Ovary (tissue), 9 donors: ENCODE data around the gene TMUB2. TPM values are rescaled to one million over a fixed set of nuclear protein-coding genes. Genes with fewer than 3 reads are reported as not detected.

Experiments used
- DNase-seq, 5 donors: peaks; one replicate each; pipeline ENCODE4 v3.0.0-alpha.2; 2019 to 2020
- H3K27ac ChIP-seq, 2 donors: fragments of 200-600 bp; one replicate each; pipeline versions ENCODE4 v1.5.1 to v1.8.0; 2019 to 2022
- H3K27me3 ChIP-seq: fragments of 200-600 bp; one replicate; pipeline ENCODE4 v1.8.0; 2022
- H3K36me3 ChIP-seq: fragments of 200-600 bp; sonication (generic); one replicate; pipeline ENCODE4 v1.5.1; 2019
- H3K4me1 ChIP-seq: one replicate; pipeline ENCODE4 v1.8.1; 2013; ENCODE audit warnings: mild to moderate bottlenecking, moderate library complexity; ENCODE audit not compliant: insufficient read depth
- H3K4me3 ChIP-seq: fragments of 200-600 bp; sonication (generic); one replicate; pipeline ENCODE4 v1.5.1; 2017
- H3K9me3 ChIP-seq, 2 donors: fragments of 200-600 bp in 1 of 2; sonication (generic) in 1 of 2; one replicate each; pipeline versions ENCODE4 v1.5.1 to v1.8.1; 2013 to 2019; ENCODE audit warnings: mild to moderate bottlenecking in 1 of 2, moderate library complexity in 1 of 2
- EP300 ChIP-seq: sonication (generic); formaldehyde crosslinking; IDR thresholded peaks from one replicate; pipeline ENCODE4 v1.6.1; 2017; ENCODE audit warnings: antibody characterized with exemption
- POLR2A ChIP-seq: fragments of 450-650 bp; IDR thresholded peaks from one replicate; pipeline ENCODE4 v1.6.1; 2017; ENCODE audit warnings: antibody characterized with exemption, mild to moderate bottlenecking, moderate library complexity
- WGBS, 3 donors: extraction: QIAGEN DNeasy Blood & Tissue Kit in 1 of 3; methylation state at CpG; one replicate each; pipeline versions ENCODE4 v1.1.5 to v1.1.7; 2013 to 2017; 5-methylcytosine and 5-hydroxymethylcytosine counted together
- intact Hi-C, 4 donors: fragments of 100-400 bp; cut with DNase I; formaldehyde crosslinking; loops; one replicate each; pipeline versions ENCODE4 v1.11.0 to v1.15.1; 2022 to 2023
- polyA plus RNA-seq, 2 donors: library from polyadenylated mRNA; stranded (reverse); fragments of 200-250 nt in 1 of 2; fragments of 350-450 nt in 1 of 2; fragmentation: Illumina TruSeq in 1 of 2; extraction: RNeasy Lipid Tissue Mini Kit (QIAGEN cat#74804) in 1 of 2; gene quantifications; one replicate each; pipeline ENCODE4 v1.2.3, GENCODE V29; 2013 to 2014
- total RNA-seq, 7 donors: library from RNA; depleted of rRNA in 2 of 7; stranded (reverse); fragments of >200 nt in 2 of 7; fragmentation: NEBNext Ultra II Directional in 3 of 7; extraction: Animal tissue kit (Norgen Biotek cat#: 25700) in 3 of 7; gene quantifications; one replicate each; pipeline versions ENCODE4 v1.1.0 to v1.2.4, GENCODE V29; 2016 to 2023
- TF ChIP-seq, protein P1 (sequence below), 3 donors: fragments of 450-650 bp in 2 of 3; fragments of 200-600 bp in 1 of 3; IDR thresholded peaks; one replicate each; pipeline versions ENCODE4 v1.5.1 to v1.8.0; 2016 to 2022; ENCODE audit warnings: antibody characterized with exemption in 3 of 3, mild to moderate bottlenecking in 1 of 3
- donor health status: DM: no; HTN: no; CAD: no; lungs with moderate emphysema.
- donor health status: DM: no; HTN: no; CAD: no.
- donor health status: Bipolar disorder and iron deficiency.
- donor health status: DM: yes; HTN: yes; CAD: no.
- donor health status: DM: no; HTN: no; CAD: no.
- donor health status: DM: yes; HTN: yes; CAD: no.

TMUB2 gene
- total and polyA plus RNA-seq, 9 donors, result 18.7 to 37.0 (median 28.6) TPM

DNA sequence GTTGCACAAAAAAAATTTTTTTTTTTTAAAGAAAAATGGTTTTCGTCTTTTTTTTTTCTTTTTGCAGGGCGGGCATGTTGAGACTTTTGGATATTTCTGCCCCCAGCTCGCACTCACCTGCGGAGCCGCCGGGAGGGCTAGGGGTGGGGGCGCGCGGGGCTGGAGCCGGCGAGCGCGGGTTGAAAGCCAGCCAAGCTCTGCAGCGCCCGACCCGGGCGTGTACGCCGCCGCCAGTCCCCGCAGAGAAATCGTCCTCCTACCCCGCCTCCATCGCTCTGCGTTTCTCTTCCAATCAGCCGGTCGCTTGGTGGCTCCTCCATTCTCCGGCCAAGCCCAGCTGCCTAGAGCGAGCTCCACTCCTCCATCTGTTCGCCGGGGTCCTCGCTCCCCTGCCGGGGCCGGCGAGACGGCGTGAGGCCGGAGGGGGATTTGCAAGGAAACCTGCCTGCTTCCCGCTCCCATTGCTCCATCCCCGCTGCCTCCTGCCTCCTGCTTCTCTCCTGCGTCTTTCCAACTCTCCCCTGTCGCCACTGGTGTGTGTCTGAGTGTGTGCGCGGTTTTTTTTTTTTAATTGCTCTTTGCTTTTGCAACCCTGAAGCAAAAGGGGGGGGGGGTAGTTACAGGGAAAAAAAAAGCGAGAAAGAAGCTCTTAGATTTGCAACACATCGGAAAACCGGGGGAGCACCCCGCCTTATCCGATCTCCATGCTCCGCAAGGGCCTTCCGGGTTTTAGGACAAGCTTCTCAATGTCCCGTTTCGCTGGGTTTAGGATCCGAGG is 34.5 kb downstream of the TMUB2 start:
- intact Hi-C loops, result loop anchor here in 3 of 4 donors (2.0 to 5.0 kb wide), 3 partner anchors 86 to 106 kb away; partner anchors contain the start of genes SLC25A39 (in 2 of the 3) and RUNDC3A (in 1 of the 3)
- peak overlapping the region; percentile 94 for H3K4me3 ChIP-seq
- 0 to 2% (median 0%) methylated on average over 54 of the region's 54 CpGs for WGBS, 3 donors
- TF ChIP-seq POLR2A (no peak), EP300 (no peak)
- TF ChIP-seq, protein P1, sequence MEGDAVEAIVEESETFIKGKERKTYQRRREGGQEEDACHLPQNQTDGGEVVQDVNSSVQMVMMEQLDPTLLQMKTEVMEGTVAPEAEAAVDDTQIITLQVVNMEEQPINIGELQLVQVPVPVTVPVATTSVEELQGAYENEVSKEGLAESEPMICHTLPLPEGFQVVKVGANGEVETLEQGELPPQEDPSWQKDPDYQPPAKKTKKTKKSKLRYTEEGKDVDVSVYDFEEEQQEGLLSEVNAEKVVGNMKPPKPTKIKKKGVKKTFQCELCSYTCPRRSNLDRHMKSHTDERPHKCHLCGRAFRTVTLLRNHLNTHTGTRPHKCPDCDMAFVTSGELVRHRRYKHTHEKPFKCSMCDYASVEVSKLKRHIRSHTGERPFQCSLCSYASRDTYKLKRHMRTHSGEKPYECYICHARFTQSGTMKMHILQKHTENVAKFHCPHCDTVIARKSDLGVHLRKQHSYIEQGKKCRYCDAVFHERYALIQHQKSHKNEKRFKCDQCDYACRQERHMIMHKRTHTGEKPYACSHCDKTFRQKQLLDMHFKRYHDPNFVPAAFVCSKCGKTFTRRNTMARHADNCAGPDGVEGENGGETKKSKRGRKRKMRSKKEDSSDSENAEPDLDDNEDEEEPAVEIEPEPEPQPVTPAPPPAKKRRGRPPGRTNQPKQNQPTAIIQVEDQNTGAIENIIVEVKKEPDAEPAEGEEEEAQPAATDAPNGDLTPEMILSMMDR (IDR thresholded peaks at IDR 0.05), result no peak
- peaks cover 20% of the 10 kb centered on the region for H3K4me1 ChIP-seq
- H3K36me3 ChIP-seq, result no peaks in the 10 kb centered on the region
- DNase-seq, result peak; percentile 67 to 81 (median 76)
- no peaks in the 10 kb centered on the region for H3K9me3 ChIP-seq
- no peaks in the 10 kb centered on the region for H3K27me3 ChIP-seq
- H3K27ac ChIP-seq, result peak overlapping the region; percentile 87 to 99

DNA sequence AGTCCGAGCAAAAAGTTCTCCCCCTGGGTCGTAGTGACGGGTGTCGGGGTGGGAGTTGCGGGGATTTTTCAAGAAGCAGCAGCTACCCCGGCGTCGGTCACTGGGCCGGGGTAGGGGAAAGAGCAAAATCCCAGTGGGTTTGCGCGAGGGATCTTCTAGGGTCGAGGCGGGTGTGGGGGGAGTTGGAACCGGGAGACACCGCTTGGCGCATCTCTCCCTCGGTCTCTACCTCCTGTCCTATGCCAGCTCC is 35.0 kb downstream of the TMUB2 start:
- no peaks in the 10 kb centered on the region for H3K9me3 ChIP-seq
- TF ChIP-seq POLR2A (no peak), EP300 (no peak)
- TF ChIP-seq, protein P1 (IDR thresholded peaks at IDR 0.05), result no peak
- no peaks in the 10 kb centered on the region for H3K27me3 ChIP-seq
- no peaks in the 10 kb centered on the region for H3K36me3 ChIP-seq
- H3K27ac ChIP-seq, result peak overlapping the region; percentile 87 to 99
- peaks cover 18% of the 10 kb centered on the region for H3K4me1 ChIP-seq
- no peak for DNase-seq
- H3K4me3 ChIP-seq, result peak overlapping the region; percentile 94
- 1 to 2% (median 1%) methylated on average over 17 of the region's 17 CpGs for WGBS, 3 donors
- intact Hi-C loops, result loop anchor here in 3 of 4 donors (2.0 to 5.0 kb wide), 3 partner anchors 86 to 106 kb away; partner anchors contain the start of genes SLC25A39 (in 2 of the 3) and RUNDC3A (in 1 of the 3)

DNA sequence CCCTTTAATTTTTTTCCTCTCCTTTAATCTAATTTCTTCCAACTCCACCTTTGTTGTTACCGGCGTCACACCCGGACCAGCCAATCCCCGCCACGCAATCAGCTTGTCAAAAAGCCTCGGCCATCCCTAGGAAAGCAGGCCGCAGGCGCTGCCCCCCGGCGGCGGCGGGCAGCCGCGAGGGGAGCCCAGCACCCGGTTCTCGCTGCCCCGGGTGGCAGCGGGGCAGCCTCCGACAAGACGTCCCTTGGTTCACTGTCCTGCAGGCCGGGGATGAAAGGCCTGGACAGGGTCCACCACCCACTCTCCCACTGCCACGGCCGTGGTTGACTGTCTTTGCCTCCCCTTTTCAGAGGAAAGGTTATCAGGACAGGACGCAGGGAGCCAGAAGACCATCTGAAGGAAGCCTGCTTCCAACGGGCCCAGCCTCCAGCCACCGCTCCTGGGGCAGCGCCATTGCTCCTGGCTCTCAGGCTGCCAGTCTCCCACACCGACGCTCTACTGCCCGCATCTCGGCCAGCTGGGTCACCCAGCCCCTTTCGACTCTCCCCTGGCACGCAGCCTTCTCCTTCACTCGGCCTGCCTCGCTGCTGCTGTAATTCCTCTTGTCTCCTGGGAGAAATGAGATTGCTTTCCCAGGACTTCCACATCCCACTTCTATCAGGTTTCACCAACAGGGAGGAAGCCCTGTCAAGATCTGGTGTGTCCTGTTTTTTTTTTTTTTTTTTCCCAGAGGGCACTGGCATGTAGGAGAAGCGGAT is 35.5 kb downstream of the TMUB2 start:
- Histone ChIP-seq H3K9me3 (no peaks in the 10 kb centered on the region), H3K27me3 (no peaks in the 10 kb centered on the region), H3K27ac (peak overlapping the region; percentile 87 to 99), H3K4me3 (peak overlapping the region; percentile 94), H3K4me1 (peaks cover 15% of the 10 kb centered on the region), H3K36me3 (no peaks in the 10 kb centered on the region)
- TF ChIP-seq POLR2A (peak; percentile 43), EP300 (no peak)
- TF ChIP-seq, protein P1 (IDR thresholded peaks at IDR 0.05), result peak in 2 of 3 donors; percentile 10 to 33
- intact Hi-C loops, result loop anchor here in 1 of 4 donors (5.0 kb wide), 2 partner anchors 85 to 105 kb away; partner anchors contain the start of gene RUNDC3A
- 0 to 3% (median 1%) methylated on average over 36 of the region's 36 CpGs for WGBS, 3 donors
- peak; percentile 76 to 82 (median 79) for DNase-seq

DNA sequence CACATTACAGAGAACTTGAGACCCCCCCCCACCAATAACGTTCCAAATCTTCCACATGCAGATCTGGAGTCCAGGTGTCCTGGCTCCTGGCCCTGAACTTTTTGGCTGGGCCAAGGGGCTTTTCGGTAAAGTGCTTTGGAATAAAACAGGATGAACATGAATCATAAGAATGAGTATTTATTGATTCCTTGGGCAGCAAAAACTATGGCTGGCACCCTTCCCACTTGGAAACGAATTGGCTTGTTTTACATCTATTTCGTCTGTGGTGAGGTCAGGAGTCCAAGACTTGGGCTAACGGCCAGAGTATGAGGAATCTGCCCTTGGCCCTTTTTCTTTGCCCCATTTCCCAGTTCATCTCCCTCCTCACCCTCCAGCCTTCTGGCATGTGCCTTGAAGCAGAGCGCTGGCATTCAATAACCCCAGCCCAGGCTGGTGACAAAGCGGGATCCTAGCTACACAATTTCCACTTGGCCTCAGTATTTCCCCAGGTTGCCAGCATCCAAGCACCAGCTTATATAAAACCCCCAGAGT is 36.8 kb downstream of the TMUB2 start:
- peaks cover 8% of the 10 kb centered on the region for H3K4me1 ChIP-seq
- intact Hi-C loops, result loop anchor here in 1 of 4 donors (5.0 kb wide), 2 partner anchors 84 to 104 kb away; partner anchors contain the start of gene RUNDC3A
- 24 to 29% (median 24%) methylated on average over 7 of the region's 7 CpGs for WGBS, 3 donors
- DNase-seq, result peak in 4 of 5 donors; percentile 25 to 64 (median 50)
- no peaks in the 10 kb centered on the region for H3K9me3 ChIP-seq
- TF ChIP-seq, protein P1 (IDR thresholded peaks at IDR 0.05), result no peak
- no peak for TF ChIP-seq EP300
- no peak for TF ChIP-seq POLR2A
- H3K27me3 ChIP-seq, result no peaks in the 10 kb centered on the region
- no peaks in the 10 kb centered on the region for H3K36me3 ChIP-seq
- no peak overlapping the region for H3K4me3 ChIP-seq
- peak overlapping the region; percentile 32 to 99 for H3K27ac ChIP-seq
